K562 (cell line): ENCODE measurements around the gene ZCCHC24. TPM values are rescaled to one million over a fixed set of nuclear protein-coding genes. Genes with fewer than 3 reads are reported as not detected.

ENCODE experiments used
- PYGO2 ChIP-seq: fragments of 450-650 bp; IDR thresholded peaks from 2 replicates; pipeline ENCODE4 v1.6.1; 2016; ENCODE audit warnings: mild to moderate bottlenecking, missing genetic modification characterization, moderate library complexity, missing compliant biosample characterization
- ZNF133 ChIP-seq: fragments of 250-450 bp; sonication (Bioruptor Pico); IDR thresholded peaks from 2 replicates; pipeline ENCODE4 v1.4.0; 2020; ENCODE audit warnings: mild to moderate bottlenecking
- ZZZ3 ChIP-seq: fragments of 450-650 bp; IDR thresholded peaks from 2 replicates; pipeline ENCODE4 v1.6.1; 2016; ENCODE audit warnings: antibody characterized with exemption, mild to moderate bottlenecking, moderate library complexity
- polyA plus RNA-seq, 8 experiments: library from polyadenylated mRNA; depleted of rRNA in 4 of 8; stranded (reverse) in 5 of 8; unstranded in 3 of 8; fragments of >200 nt; fragmentation: Nextera tagmentation in 2 of 8; fragmentation: Illumina TruSeq in 1 of 8; extraction: Ambion mirVana in 2 of 8; extraction: Trizol in 1 of 8; gene quantifications; 2 replicates each; pipeline versions ENCODE4 v1.2.1 to v1.2.3, GENCODE V29; 2011 to 2014; ENCODE audit warnings: inconsistent platforms in 1 of 8, missing spikeins in 1 of 8
- total RNA-seq, 7 experiments: library from RNA; depleted of rRNA in 6 of 7; stranded (reverse); fragments of >200 nt in 6 of 7; fragmentation: Illumina TruSeq in 2 of 7; extraction: Trizol in 2 of 7; gene quantifications; 2 replicates each; pipeline versions ENCODE4 v1.2.1 to v1.2.3, GENCODE V29; 2011 to 2021; ENCODE audit warnings: low replicate concordance in 1 of 7
- TF ChIP-seq, protein P1 (sequence below): sonication (generic); formaldehyde crosslinking; IDR thresholded peaks from 2 replicates; pipeline ENCODE4 v1.8.0; 2022; ENCODE audit warnings: mild to moderate bottlenecking, low read depth, missing genetic modification reagents
- TF ChIP-seq, protein P2 (sequence below): fragments of 450-650 bp; IDR thresholded peaks from 2 replicates; pipeline ENCODE4 v1.6.1; 2014; ENCODE audit warnings: low read depth, mild to moderate bottlenecking, moderate library complexity, borderline replicate concordance
- TF ChIP-seq, protein P3 (sequence below): fragments of 250-450 bp; sonication (Bioruptor Pico); IDR thresholded peaks from 2 replicates; pipeline ENCODE4 v1.9.0; 2021; ENCODE audit warnings: mild to moderate bottlenecking, inconsistent platforms
- TF ChIP-seq, protein P4 (sequence below): fragments of 150-350 bp; IDR thresholded peaks from 2 replicates; pipeline ENCODE4 v1.6.1; 2014; ENCODE audit warnings: low read depth, mild to moderate bottlenecking, low read length, borderline replicate concordance

Gene ZCCHC24
- total and polyA plus RNA-seq, 9 of the 15 experiments (the other 6 are each of a cell fraction or from before 2014, with no cell fraction given), result 0.84 to 11.0 (median 4.6) TPM

DNA sequence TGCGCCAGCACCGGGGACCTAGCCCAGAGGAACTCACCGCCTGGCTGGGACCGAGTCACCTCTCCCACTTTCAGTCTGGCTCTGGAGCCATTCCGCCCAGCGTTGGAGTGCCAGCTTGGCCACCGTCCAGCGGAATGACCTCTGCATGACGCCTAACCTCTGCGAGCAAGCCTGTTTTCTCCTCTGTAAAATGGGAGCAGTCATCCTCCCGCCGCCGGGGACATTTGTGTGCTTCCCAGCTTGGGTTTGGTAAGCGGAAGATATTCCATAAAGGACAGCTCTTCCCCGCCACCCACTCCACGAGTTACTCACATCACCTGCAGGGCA is 1.3 kb upstream of the ZCCHC24 start (continued):
- TF ChIP-seq PYGO2 (tag), result no peak
- TF ChIP-seq, protein P1, sequence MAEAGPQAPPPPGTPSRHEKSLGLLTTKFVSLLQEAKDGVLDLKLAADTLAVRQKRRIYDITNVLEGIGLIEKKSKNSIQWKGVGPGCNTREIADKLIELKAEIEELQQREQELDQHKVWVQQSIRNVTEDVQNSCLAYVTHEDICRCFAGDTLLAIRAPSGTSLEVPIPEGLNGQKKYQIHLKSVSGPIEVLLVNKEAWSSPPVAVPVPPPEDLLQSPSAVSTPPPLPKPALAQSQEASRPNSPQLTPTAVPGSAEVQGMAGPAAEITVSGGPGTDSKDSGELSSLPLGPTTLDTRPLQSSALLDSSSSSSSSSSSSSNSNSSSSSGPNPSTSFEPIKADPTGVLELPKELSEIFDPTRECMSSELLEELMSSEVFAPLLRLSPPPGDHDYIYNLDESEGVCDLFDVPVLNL (CRISPR knock-in tag), result no peak
- TF ChIP-seq ZZZ3, result no peak
- TF ChIP-seq, protein P2, sequence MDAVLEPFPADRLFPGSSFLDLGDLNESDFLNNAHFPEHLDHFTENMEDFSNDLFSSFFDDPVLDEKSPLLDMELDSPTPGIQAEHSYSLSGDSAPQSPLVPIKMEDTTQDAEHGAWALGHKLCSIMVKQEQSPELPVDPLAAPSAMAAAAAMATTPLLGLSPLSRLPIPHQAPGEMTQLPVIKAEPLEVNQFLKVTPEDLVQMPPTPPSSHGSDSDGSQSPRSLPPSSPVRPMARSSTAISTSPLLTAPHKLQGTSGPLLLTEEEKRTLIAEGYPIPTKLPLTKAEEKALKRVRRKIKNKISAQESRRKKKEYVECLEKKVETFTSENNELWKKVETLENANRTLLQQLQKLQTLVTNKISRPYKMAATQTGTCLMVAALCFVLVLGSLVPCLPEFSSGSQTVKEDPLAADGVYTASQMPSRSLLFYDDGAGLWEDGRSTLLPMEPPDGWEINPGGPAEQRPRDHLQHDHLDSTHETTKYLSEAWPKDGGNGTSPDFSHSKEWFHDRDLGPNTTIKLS, result no peak
- TF ChIP-seq, protein P3, sequence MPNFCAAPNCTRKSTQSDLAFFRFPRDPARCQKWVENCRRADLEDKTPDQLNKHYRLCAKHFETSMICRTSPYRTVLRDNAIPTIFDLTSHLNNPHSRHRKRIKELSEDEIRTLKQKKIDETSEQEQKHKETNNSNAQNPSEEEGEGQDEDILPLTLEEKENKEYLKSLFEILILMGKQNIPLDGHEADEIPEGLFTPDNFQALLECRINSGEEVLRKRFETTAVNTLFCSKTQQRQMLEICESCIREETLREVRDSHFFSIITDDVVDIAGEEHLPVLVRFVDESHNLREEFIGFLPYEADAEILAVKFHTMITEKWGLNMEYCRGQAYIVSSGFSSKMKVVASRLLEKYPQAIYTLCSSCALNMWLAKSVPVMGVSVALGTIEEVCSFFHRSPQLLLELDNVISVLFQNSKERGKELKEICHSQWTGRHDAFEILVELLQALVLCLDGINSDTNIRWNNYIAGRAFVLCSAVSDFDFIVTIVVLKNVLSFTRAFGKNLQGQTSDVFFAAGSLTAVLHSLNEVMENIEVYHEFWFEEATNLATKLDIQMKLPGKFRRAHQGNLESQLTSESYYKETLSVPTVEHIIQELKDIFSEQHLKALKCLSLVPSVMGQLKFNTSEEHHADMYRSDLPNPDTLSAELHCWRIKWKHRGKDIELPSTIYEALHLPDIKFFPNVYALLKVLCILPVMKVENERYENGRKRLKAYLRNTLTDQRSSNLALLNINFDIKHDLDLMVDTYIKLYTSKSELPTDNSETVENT (CRISPR knock-in tag), result no peak
- TF ChIP-seq, protein P4, sequence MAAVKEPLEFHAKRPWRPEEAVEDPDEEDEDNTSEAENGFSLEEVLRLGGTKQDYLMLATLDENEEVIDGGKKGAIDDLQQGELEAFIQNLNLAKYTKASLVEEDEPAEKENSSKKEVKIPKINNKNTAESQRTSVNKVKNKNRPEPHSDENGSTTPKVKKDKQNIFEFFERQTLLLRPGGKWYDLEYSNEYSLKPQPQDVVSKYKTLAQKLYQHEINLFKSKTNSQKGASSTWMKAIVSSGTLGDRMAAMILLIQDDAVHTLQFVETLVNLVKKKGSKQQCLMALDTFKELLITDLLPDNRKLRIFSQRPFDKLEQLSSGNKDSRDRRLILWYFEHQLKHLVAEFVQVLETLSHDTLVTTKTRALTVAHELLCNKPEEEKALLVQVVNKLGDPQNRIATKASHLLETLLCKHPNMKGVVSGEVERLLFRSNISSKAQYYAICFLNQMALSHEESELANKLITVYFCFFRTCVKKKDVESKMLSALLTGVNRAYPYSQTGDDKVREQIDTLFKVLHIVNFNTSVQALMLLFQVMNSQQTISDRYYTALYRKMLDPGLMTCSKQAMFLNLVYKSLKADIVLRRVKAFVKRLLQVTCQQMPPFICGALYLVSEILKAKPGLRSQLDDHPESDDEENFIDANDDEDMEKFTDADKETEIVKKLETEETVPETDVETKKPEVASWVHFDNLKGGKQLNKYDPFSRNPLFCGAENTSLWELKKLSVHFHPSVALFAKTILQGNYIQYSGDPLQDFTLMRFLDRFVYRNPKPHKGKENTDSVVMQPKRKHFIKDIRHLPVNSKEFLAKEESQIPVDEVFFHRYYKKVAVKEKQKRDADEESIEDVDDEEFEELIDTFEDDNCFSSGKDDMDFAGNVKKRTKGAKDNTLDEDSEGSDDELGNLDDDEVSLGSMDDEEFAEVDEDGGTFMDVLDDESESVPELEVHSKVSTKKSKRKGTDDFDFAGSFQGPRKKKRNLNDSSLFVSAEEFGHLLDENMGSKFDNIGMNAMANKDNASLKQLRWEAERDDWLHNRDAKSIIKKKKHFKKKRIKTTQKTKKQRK, result no peak
- TF ChIP-seq ZNF133 (CRISPR knock-in tag), result no peak
